Skeletal muscle tissue (tissue), 4 donors: Measurements from ENCODE around the gene DOCK8. TPM values are rescaled to one million over a fixed set of nuclear protein-coding genes. Genes with fewer than 3 reads are reported as not detected.

Experiments used
- H3K27ac ChIP-seq: one replicate; pipeline ENCODE4 v1.7.0; 2013; ENCODE audit warnings: mild to moderate bottlenecking, low read depth, low read length, inconsistent platforms
- H3K27me3 ChIP-seq, 3 donors: one replicate each; pipeline ENCODE4 v1.7.0; 2013; ENCODE audit warnings: low read length in 3 of 3; ENCODE audit not compliant: control insufficient read depth in 3 of 3, insufficient read depth in 3 of 3
- H3K36me3 ChIP-seq, 3 donors: one replicate each; pipeline ENCODE4 v1.7.0; 2013; ENCODE audit warnings: low read length in 3 of 3; ENCODE audit not compliant: control insufficient read depth in 3 of 3, insufficient read depth in 3 of 3
- H3K4me1 ChIP-seq, 3 donors: one replicate each; pipeline ENCODE4 v1.7.0; 2013; ENCODE audit warnings: low read length in 3 of 3, mild to moderate bottlenecking in 3 of 3; ENCODE audit not compliant: control insufficient read depth in 3 of 3, insufficient read depth in 3 of 3
- H3K4me3 ChIP-seq, 3 donors: one replicate each; pipeline ENCODE4 v1.7.0; 2013; ENCODE audit warnings: low read length in 3 of 3
- H3K9ac ChIP-seq, 3 donors: one replicate each; pipeline ENCODE4 v1.7.0; 2013; ENCODE audit warnings: low read length in 3 of 3, mild to moderate bottlenecking in 3 of 3, moderate library complexity in 2 of 3, low read depth in 1 of 3
- H3K9me3 ChIP-seq, 3 donors: one replicate each; pipeline ENCODE4 v1.7.0; 2013; ENCODE audit warnings: low read length in 3 of 3; ENCODE audit not compliant: control insufficient read depth in 3 of 3
- total RNA-seq: library from RNA; depleted of rRNA; stranded (reverse); fragments of >200 nt; gene quantifications from one replicate; pipeline ENCODE4 v1.2.3, GENCODE V29; 2014
- donor health status: Osteomylitis.

Gene DOCK8
- total RNA-seq, 1 donor from 2014 or later: 13.0 TPM

DNA sequence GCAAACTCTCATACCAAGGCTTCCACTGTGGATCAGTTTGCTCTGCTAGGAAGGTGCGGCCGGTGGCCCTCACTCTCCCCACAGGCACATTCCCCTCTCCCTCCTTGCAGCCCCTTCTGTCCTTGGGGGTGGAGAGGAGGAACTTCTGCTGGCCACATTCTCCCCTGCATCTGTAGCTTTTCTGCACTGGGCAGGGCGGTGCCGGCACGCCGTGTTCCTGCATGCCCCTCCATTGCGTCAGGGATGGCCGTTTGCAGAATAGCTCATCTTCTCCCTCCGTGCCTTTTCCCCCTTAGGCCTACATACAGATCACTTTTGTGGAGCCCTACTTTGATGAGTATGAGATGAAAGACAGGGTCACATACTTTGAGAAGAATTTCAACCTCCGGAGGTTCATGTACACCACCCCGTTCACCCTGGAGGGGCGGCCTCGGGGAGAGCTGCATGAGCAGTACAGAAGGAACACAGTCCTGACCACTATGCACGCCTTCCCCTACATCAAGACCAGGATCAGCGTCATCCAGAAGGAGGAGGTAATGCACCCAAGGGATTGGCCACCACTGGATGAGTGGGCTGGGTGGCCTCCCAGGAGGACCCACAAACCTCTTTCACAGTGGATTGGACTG lies 231.5 kb downstream of the DOCK8 start:
- no peak overlapping the region for H3K4me3 ChIP-seq
- no peaks in the 10 kb centered on the region for H3K27me3 ChIP-seq
- no peaks in the 10 kb centered on the region for H3K4me1 ChIP-seq
- H3K36me3 ChIP-seq: peaks cover 0 to 4% (median 0%) of the 10 kb centered on the region in 3 donors
- H3K27ac ChIP-seq: no peak overlapping the region
- H3K9me3 ChIP-seq: no peaks in the 10 kb centered on the region
- no peak overlapping the region for H3K9ac ChIP-seq

DNA sequence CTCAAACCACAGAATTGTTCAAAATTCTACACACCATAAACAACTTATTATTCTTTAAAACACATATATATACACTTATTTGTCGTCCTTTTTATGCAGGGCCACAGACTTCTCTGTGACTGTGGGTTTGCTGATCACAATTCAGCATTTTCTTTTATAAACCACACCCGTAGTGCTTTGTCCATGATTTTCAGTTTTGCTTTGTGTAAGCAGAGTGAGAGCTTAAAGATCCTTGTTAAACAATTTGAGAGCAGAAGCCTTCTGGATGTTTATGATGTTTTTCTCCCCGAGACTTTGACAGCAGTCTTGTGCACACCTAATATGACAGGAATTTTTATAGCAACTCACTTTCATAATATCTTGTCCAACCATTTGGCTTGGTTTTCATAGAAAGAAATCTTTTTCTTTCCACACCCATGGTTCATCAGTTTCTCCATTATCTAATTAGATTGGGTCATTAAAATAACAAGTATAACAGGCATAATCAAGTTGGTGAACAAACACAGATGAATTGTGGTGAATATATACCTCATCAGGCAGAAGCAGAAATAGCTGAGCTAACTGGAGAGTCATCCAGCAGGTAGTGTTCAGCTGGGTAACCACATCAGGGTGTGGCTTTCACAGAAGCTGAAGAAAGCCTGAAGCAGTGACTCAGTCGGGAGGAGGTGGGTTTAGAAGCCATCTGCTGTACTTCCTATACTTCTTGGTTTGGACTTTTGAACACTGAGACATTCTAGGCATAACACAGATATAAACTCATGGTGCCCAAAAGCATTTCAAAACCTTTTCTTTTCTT lies 232.8 kb downstream of the DOCK8 start:
- H3K9me3 ChIP-seq: no peaks in the 10 kb centered on the region
- no peak overlapping the region for H3K27ac ChIP-seq
- H3K36me3 ChIP-seq: peaks cover 0 to 4% (median 0%) of the 10 kb centered on the region in 3 donors
- no peak overlapping the region for H3K9ac ChIP-seq
- no peaks in the 10 kb centered on the region for H3K27me3 ChIP-seq
- H3K4me3 ChIP-seq: no peak overlapping the region
- H3K4me1 ChIP-seq: no peaks in the 10 kb centered on the region

DNA sequence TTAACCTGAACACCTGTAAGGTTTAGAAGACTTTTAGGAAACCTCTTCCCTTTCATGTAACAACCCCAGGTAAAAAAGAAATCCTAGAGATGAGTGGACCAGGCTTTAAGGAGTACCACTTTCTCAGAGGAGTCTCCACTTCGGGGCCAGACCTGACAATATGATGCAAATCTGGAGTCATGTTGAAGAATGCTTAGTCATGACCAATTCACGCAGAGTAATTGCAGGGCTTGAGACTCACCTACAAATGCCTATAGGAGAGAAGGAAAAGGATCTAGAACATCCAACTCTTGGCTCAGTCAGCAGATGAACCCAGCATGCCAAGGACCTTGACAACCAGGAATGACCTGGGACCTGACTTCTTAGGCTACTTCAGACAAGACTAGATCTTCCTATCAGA lies 235.4 kb downstream of the DOCK8 start:
- Histone ChIP-seq H3K4me3 (no peak overlapping the region), H3K27me3 (no peaks in the 10 kb centered on the region), H3K9ac (no peak overlapping the region), H3K9me3 (no peaks in the 10 kb centered on the region), H3K36me3 (peaks cover 0 to 4% (median 0%) of the 10 kb centered on the region in 3 donors), H3K27ac (no peak overlapping the region), H3K4me1 (peaks cover 0 to 2% (median 0%) of the 10 kb centered on the region in 3 donors)

DNA sequence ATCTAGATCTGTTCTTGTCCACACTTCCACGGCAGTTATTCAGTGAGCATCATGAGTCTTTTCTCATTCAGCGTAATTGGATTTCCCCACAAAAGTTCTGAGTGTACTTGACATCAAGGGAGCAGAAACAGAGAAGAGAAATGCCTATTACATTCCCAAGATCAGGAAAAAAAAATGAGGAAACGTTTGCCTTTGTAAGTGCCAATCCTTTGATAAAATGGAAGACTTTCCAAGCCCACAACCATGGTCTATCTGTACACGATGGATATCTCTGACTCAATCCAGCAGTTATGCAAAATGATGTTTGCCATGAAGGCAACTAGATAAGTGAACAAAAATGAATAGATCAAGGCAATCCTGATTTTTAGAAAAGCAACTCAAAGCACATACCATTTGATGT lies 235.9 kb downstream of the DOCK8 start:
- Histone ChIP-seq H3K4me1 (peaks cover 0 to 2% (median 0%) of the 10 kb centered on the region in 3 donors), H3K27ac (no peak overlapping the region), H3K9ac (no peak overlapping the region), H3K27me3 (no peaks in the 10 kb centered on the region), H3K9me3 (no peaks in the 10 kb centered on the region), H3K36me3 (peaks cover 0 to 4% (median 0%) of the 10 kb centered on the region in 3 donors), H3K4me3 (no peak overlapping the region)

DNA sequence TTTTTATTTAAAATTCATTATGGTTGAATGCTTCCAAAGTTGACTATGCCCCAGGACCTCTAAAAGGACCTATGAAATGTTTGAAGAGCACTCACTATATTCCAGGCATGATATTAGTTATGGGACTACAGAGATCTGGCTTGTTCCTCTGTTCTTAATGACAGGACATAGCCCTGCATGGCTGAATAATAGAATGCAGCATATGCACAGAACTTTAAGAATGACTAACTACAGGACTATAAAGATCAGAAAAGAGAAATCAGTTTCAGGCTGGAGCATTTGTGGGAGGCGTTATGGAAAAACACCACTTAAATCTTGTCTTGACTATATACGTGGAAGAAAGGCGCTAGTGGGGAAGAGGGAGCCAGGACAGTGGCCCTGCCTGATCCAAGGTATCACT lies 239.2 kb downstream of the DOCK8 start:
- no peak overlapping the region for H3K27ac ChIP-seq
- H3K36me3 ChIP-seq: no peaks in the 10 kb centered on the region
- H3K4me3 ChIP-seq: no peak overlapping the region
- H3K27me3 ChIP-seq: no peaks in the 10 kb centered on the region
- no peak overlapping the region for H3K9ac ChIP-seq
- H3K9me3 ChIP-seq: no peaks in the 10 kb centered on the region
- peaks cover 3 to 9% (median 4%) of the 10 kb centered on the region in 3 donors for H3K4me1 ChIP-seq

DNA sequence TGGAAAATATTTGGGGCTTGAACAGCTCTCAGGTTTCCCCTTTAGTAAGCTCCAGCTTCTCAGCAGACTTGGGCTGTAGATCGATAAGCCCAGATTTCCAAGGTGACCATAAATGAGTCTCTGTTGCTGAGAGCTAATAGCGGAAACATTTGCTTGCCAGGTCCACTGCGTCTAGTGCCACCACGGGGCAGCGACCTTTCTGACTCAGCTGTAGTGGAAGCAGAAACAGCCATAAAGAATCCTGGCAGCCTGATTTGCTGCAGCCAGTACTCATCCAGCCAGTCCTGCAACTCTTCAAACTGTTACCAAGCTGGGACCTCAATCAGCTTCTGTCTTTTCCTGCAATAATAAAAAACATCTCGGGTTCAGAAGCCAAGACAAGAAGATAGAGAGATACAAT lies 241.7 kb downstream of the DOCK8 start:
- Histone ChIP-seq H3K9ac (peak overlapping the region in 2 of 3 donors; percentile 33 to 57), H3K27me3 (no peaks in the 10 kb centered on the region), H3K36me3 (no peaks in the 10 kb centered on the region), H3K4me1 (peaks cover 3 to 9% (median 4%) of the 10 kb centered on the region in 3 donors), H3K4me3 (peak overlapping the region in 2 of 3 donors; percentile 2 to 49), H3K27ac (peak overlapping the region; percentile 71), H3K9me3 (no peaks in the 10 kb centered on the region)

DNA sequence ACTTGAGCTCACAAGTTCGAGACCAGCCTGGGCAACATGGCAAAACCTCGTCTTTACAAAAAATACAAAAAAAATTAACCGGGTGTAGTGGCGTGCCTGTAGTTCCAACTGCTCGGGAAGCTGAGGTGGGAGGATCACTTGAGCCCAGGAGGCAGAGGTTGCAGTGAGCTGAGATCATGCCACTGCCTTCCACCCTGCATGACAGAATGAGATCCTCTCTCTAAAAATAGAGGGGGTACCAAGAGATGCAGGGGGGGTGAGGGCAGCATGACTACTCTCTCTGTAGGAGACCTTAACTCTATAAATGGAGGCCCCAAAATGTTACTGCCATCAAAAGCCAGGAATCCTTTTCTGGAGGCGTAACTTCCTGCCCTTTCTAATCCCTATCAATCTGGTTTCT lies 243.9 kb downstream of the DOCK8 start:
- Histone ChIP-seq H3K9me3 (no peaks in the 10 kb centered on the region), H3K27me3 (no peaks in the 10 kb centered on the region), H3K27ac (no peak overlapping the region), H3K36me3 (no peaks in the 10 kb centered on the region), H3K9ac (no peak overlapping the region), H3K4me1 (peaks cover 3 to 9% (median 4%) of the 10 kb centered on the region in 3 donors), H3K4me3 (no peak overlapping the region)

DNA sequence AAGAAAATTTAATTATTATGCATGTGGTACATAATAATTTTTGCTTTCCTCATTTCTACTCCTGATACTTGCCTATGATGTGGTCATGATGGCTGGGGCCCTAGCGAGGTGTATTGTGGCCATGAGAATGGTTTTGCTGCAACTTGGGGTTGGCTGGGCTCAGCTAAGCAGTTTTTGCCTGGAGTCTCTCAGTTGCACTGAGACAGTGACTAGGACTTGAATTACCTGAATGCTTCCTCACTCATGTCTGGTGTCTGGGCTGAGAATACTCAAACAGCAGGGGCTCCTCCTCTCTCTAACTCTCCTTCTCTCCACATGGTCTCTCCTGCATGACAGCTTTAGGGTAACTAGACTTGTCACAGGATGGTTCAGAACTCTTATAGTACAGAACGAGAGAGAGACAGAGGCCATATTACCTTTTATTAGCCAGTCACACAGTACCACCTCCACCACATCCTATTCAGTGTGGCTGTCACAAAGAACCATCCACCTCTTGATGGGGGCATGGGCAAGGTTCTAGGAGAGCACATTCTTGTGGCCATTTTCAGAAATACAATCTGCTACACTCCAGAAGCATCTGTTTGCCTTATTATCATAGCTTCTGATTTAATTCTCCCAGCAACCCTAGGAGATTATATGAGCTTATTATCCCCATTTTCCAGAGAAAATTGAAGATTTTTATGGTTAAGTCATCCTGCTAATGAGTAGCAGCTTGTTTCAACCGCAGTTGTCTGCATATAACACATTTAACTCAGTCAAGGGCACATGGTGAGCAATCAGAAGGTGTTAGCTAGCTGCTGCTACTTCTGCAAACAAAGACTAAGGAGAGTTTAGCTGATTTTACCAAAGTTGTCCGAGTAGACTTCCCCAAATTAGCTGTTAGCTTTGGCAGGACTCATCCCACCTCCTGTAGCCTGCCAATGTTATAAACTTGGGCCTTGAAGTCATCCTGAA lies 245.1 kb downstream of the DOCK8 start:
- Histone ChIP-seq H3K27ac (no peak overlapping the region), H3K9ac (peak overlapping the region in 1 of 3 donors; percentile 14), H3K4me1 (peaks cover 3 to 6% (median 4%) of the 10 kb centered on the region in 3 donors), H3K9me3 (no peaks in the 10 kb centered on the region), H3K27me3 (no peaks in the 10 kb centered on the region), H3K4me3 (no peak overlapping the region), H3K36me3 (no peaks in the 10 kb centered on the region)

DNA sequence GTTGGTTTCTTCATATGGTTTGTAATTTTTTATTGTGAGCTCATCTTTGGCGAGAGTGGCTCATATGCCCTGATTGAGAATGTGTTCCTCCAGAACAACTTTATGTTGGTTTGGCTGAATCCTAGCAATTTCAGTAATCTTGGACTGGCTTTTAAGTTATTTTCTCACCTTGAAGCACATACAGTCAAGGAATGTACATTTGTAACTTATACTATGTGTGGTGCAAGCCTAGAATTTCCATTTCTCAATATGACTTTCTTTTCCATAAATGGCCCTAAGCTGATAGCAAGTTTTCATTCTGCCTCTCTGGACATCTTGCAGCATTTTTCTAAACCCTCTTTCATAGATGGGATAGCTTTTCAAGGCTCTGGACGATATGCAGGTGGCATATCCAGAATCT lies 247.5 kb downstream of the DOCK8 start:
- Histone ChIP-seq H3K9ac (no peak overlapping the region), H3K9me3 (no peaks in the 10 kb centered on the region), H3K4me1 (peaks cover 0 to 3% (median 0%) of the 10 kb centered on the region in 3 donors), H3K4me3 (no peak overlapping the region), H3K27me3 (no peaks in the 10 kb centered on the region), H3K36me3 (no peaks in the 10 kb centered on the region), H3K27ac (no peak overlapping the region)
